SK-N-SH (cell line): ENCODE measurements around the gene UTF1. TPM values are rescaled to one million over a fixed set of nuclear protein-coding genes. Genes with fewer than 3 reads are reported as not detected.

Experiments
- CTCF ChIA-PET: fragments of 300-600, 350-600 bp; formaldehyde crosslinking; extraction: SDS; loops from one replicate; lab custom pipeline; 2021; lab: Yijun Ruan, JAX
- POLR2A ChIA-PET: fragments of 350-600 bp; sonication (Branson Sonifier 250); formaldehyde crosslinking; extraction: SDS; loops from one replicate; lab custom pipeline; 2020; ENCODE audit warnings: antibody characterized with exemption, inconsistent platforms; lab: Yijun Ruan, JAX
- DNase-seq: peaks from one replicate; pipeline ENCODE4 v3.0.0; 2012
- H2AFZ ChIP-seq: fragments of 200-600 bp; sonication (generic); 2 replicates; pipeline ENCODE4 v1.8.1; 2016; ENCODE audit warnings: antibody characterized with exemption, mild to moderate bottlenecking, low read depth
- H3F3A ChIP-seq: fragments of 200-600 bp; sonication (generic); replicated peaks from 2 replicates; pipeline ENCODE3; 2016; ENCODE audit warnings: antibody characterized with exemption, mild to moderate bottlenecking; ENCODE audit not compliant: insufficient read depth
- H3K27ac ChIP-seq, 2 experiments: fragments of 200-500 bp in 1 of 2; fragments of 200-600 bp in 1 of 2; sonication (Bioruptor generic) in 1 of 2; sonication (generic), shearing (Covaris generic) in 1 of 2; 2 replicates each; pipeline versions ENCODE4 v1.5.1 to v1.6.1; 2014 to 2016; ENCODE audit warnings: low read depth in 2 of 2, inconsistent platforms in 1 of 2, low read length in 1 of 2, mild to moderate bottlenecking in 1 of 2, mixed read lengths in 1 of 2
- H3K27me3 ChIP-seq: fragments of 200-600 bp; sonication (generic), shearing (Covaris generic); 2 replicates; pipeline ENCODE4 v1.6.1; 2016; ENCODE audit warnings: mixed run types; ENCODE audit not compliant: insufficient read depth
- H3K36me3 ChIP-seq, 2 experiments: fragments of 200-500 bp in 1 of 2; fragments of 200-600 bp in 1 of 2; sonication (Bioruptor generic) in 1 of 2; sonication (generic) in 1 of 2; replicated peaks in 1 of 2; 2 replicates each; pipeline versions ENCODE3 to v1.5.1; 2014 to 2016; ENCODE audit warnings: low read length in 1 of 2, mild to moderate bottlenecking in 1 of 2; ENCODE audit not compliant: insufficient read depth in 2 of 2, control insufficient read depth in 1 of 2
- H3K4me1 ChIP-seq, 2 experiments: fragments of 200-500 bp in 1 of 2; fragments of 200-600 bp in 1 of 2; sonication (Bioruptor generic) in 1 of 2; sonication (generic), shearing (Covaris generic) in 1 of 2; 2 replicates each; pipeline versions ENCODE4 v1.5.1 to v1.6.1; 2014 to 2016; ENCODE audit warnings: low read depth in 1 of 2, low read length in 1 of 2, mixed run types in 1 of 2; ENCODE audit not compliant: insufficient read depth in 2 of 2, control insufficient read depth in 1 of 2
- H3K4me2 ChIP-seq: fragments of 200-600 bp; sonication (generic), shearing (Covaris generic); 2 replicates; pipeline ENCODE4 v1.6.1; 2017; ENCODE audit warnings: mixed run types
- H3K4me3 ChIP-seq, 2 experiments: fragments of 200-500 bp in 1 of 2; fragments of 200-600 bp in 1 of 2; sonication (Bioruptor generic) in 1 of 2; sonication (generic), shearing (Covaris generic) in 1 of 2; 2 replicates each; pipeline versions ENCODE4 v1.5.1 to v1.8.1; 2014 to 2016; ENCODE audit warnings: low read depth in 2 of 2, inconsistent platforms in 1 of 2, low read length in 1 of 2, mild to moderate bottlenecking in 1 of 2, mixed read lengths in 1 of 2, moderate library complexity in 1 of 2
- H3K79me2 ChIP-seq: fragments of 200-600 bp; sonication (generic); 2 replicates; pipeline ENCODE4 v1.8.1; 2017; ENCODE audit warnings: mild to moderate bottlenecking; ENCODE audit not compliant: insufficient read depth
- H3K9ac ChIP-seq: fragments of 200-600 bp; sonication (generic); 2 replicates; pipeline ENCODE4 v1.6.1; 2017; ENCODE audit warnings: mixed run types
- H3K9me2 ChIP-seq: fragments of 200-600 bp; sonication (generic); 2 replicates; pipeline ENCODE4 v1.6.1; 2017; ENCODE audit warnings: mixed run types
- H3K9me3 ChIP-seq: fragments of 200-600 bp; sonication (generic); 2 replicates; pipeline ENCODE4 v1.6.1; 2017; ENCODE audit warnings: mixed run types, mild to moderate bottlenecking, moderate library complexity
- H4K20me1 ChIP-seq: fragments of 200-600 bp; sonication (generic); 2 replicates; pipeline ENCODE4 v1.6.1; 2017; ENCODE audit warnings: mild to moderate bottlenecking, mixed run types; ENCODE audit not compliant: insufficient read depth
- FOSL2 ChIP-seq: IDR thresholded peaks from 2 replicates; pipeline ENCODE4 v1.4.0; 2012; ENCODE audit warnings: low read depth, mild to moderate bottlenecking, moderate library complexity, borderline replicate concordance
- FOXM1 ChIP-seq: IDR thresholded peaks from 2 replicates; pipeline ENCODE4 v1.4.0; 2012; ENCODE audit warnings: low read depth, mild to moderate bottlenecking
- GABPA ChIP-seq: IDR thresholded peaks from 2 replicates; pipeline ENCODE4 v1.4.0; 2012; ENCODE audit warnings: low read depth, mild to moderate bottlenecking
- GATA2 ChIP-seq: sonication (generic); formaldehyde crosslinking; IDR thresholded peaks from 2 replicates; pipeline ENCODE4 v1.5.0; 2020; ENCODE audit warnings: mild to moderate bottlenecking, missing genetic modification reagents
- MEF2A ChIP-seq: IDR thresholded peaks from 2 replicates; pipeline ENCODE4 v1.4.0; 2012; ENCODE audit warnings: low read depth, borderline replicate concordance
- MXI1 ChIP-seq: IDR thresholded peaks from 2 replicates; pipeline ENCODE4 v1.6.1; 2012; ENCODE audit warnings: mild to moderate bottlenecking, low read depth, low read length, improper control_type of control experiment
- NFIC ChIP-seq: IDR thresholded peaks from 2 replicates; pipeline ENCODE4 v1.4.0; 2012; ENCODE audit warnings: borderline replicate concordance
- POLR2AphosphoS5 ChIP-seq: IDR thresholded peaks from 2 replicates; pipeline ENCODE4 v1.6.1; 2012; ENCODE audit warnings: low read depth, low read length
- RAD21 ChIP-seq: IDR thresholded peaks from 2 replicates; pipeline ENCODE4 v1.6.1; 2012; ENCODE audit warnings: mild to moderate bottlenecking, low read length
- RCOR1 ChIP-seq: fragments of 150-350 bp; IDR thresholded peaks from 2 replicates; pipeline ENCODE4 v1.6.1; 2017; ENCODE audit warnings: antibody characterized with exemption, low read length
- REST ChIP-seq: IDR thresholded peaks from 2 replicates; pipeline ENCODE4 v1.6.1; 2012; ENCODE audit warnings: mild to moderate bottlenecking, low read depth, low read length, moderate library complexity
- RFX5 ChIP-seq: IDR thresholded peaks from 2 replicates; pipeline ENCODE4 v1.6.1; 2012; ENCODE audit warnings: mild to moderate bottlenecking, improper control_type of control experiment, low read length
- TCF12 ChIP-seq: IDR thresholded peaks from 2 replicates; pipeline ENCODE4 v1.4.0; 2012
- TEAD4 ChIP-seq: IDR thresholded peaks from 2 replicates; pipeline ENCODE4 v1.4.0; 2012; ENCODE audit warnings: mild to moderate bottlenecking, borderline replicate concordance; ENCODE audit not compliant: insufficient read depth
- USF2 ChIP-seq: fragments of 150-350 bp; IDR thresholded peaks from 2 replicates; pipeline ENCODE4 v1.6.1; 2017; ENCODE audit warnings: antibody characterized with exemption, low read length, low read depth, borderline replicate concordance
- YY1 ChIP-seq: IDR thresholded peaks from 2 replicates; pipeline ENCODE4 v1.4.0; 2012; ENCODE audit warnings: low read depth, mild to moderate bottlenecking
- ZBTB33 ChIP-seq: IDR thresholded peaks from 2 replicates; pipeline ENCODE4 v1.4.0; 2012; ENCODE audit warnings: low read depth, borderline replicate concordance
- WGBS: methylation state at CpG from one replicate; pipeline ENCODE4 v1.1.6; 2017; ENCODE audit warnings: low lambda C conversion rate; 5-methylcytosine and 5-hydroxymethylcytosine counted together
- polyA plus RNA-seq, 3 experiments: library from polyadenylated mRNA; depleted of rRNA; stranded (reverse); fragments of >200 nt; gene quantifications; 2 replicates each; pipeline ENCODE4 v1.2.3, GENCODE V29; 2012
- TF ChIP-seq, protein P1 (sequence below): IDR thresholded peaks from 2 replicates; pipeline ENCODE4; 2012
- TF ChIP-seq, protein P2 (sequence below): fragments of 200-600 bp; sonication (generic); IDR thresholded peaks from 2 replicates; pipeline ENCODE4 v1.6.1; 2017; ENCODE audit warnings: antibody characterized with exemption, mild to moderate bottlenecking, moderate library complexity
- TF ChIP-seq, protein P3 (sequence below): IDR thresholded peaks from 2 replicates; pipeline ENCODE4 v1.4.0; 2012; ENCODE audit warnings: low read depth, borderline replicate concordance

UTF1 gene
- polyA plus RNA-seq, 1 of the 3 experiments (the other 2 are of a cell fraction), result not detected

DNA sequence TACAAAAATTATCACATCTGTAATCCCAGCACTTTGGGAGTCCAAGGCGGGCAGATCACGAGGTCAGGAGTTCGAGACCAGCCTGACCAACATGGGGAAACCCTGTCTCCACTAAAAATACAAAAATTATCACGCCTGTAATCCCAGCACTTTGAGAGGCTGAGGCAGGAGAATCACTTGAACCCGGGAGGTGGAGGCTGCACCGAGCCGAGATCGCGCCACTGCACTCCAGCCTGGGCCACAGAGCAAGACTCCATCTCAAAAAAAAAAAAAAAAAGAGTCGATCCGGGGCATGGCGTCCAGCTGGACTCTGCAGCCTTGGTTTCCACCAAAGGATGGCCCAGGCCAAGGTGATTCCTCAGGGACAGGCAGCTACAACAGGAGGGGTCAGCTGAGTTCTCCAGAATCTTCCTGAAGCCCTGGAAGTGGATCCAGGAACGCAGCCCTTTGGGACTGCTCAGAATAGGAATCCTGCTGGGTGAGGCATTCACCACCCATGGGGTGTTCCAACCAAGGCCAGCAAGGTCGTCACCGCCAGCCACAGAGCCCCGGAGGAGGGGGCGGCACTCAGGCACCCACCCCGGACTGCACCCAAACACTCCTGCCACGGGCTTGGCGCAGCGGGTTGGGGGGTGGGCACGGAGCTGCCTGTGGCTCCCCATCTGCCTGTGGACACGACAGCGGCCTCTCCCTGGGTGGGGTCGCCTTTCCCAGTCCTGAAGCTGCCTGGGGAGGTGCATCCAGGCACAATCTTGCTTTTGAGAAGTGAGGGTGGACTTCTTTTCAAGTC, 12.0 kb upstream of the UTF1 start:
- Histone ChIP-seq H3K79me2 (no peaks in the 10 kb centered on the region), H3K4me2 (no peak overlapping the region), H3K27me3 (peaks cover 60% of the 10 kb centered on the region), H3K4me1 (no peaks in the 10 kb centered on the region), H3K4me3 (no peak overlapping the region), H3K9ac (no peak overlapping the region), H4K20me1 (no peaks in the 10 kb centered on the region), H3K9me3 (no peaks in the 10 kb centered on the region), H3K27ac (no peak overlapping the region), H3K9me2 (no peaks in the 10 kb centered on the region), H3K36me3 (no peaks in the 10 kb centered on the region), H2AFZ (no peak overlapping the region), H3F3A (no peaks in the 10 kb centered on the region)
- 46% methylated on average over 13 of the region's 25 CpGs for WGBS
- no peak for TF ChIP-seq USF2
- no peak for TF ChIP-seq TEAD4
- TF ChIP-seq RFX5, result no peak
- TF ChIP-seq FOSL2, result no peak
- TF ChIP-seq YY1, result no peak
- no peak for TF ChIP-seq POLR2AphosphoS5
- TF ChIP-seq RAD21, result no peak
- TF ChIP-seq TCF12, result no peak
- TF ChIP-seq, protein P1, sequence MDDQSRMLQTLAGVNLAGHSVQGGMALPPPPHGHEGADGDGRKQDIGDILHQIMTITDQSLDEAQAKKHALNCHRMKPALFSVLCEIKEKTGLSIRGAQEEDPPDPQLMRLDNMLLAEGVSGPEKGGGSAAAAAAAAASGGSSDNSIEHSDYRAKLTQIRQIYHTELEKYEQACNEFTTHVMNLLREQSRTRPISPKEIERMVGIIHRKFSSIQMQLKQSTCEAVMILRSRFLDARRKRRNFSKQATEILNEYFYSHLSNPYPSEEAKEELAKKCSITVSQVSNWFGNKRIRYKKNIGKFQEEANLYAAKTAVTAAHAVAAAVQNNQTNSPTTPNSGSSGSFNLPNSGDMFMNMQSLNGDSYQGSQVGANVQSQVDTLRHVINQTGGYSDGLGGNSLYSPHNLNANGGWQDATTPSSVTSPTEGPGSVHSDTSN, result no peak
- TF ChIP-seq ZBTB33, result no peak
- no peak for TF ChIP-seq GATA2
- no peak for TF ChIP-seq NFIC
- TF ChIP-seq, protein P2, sequence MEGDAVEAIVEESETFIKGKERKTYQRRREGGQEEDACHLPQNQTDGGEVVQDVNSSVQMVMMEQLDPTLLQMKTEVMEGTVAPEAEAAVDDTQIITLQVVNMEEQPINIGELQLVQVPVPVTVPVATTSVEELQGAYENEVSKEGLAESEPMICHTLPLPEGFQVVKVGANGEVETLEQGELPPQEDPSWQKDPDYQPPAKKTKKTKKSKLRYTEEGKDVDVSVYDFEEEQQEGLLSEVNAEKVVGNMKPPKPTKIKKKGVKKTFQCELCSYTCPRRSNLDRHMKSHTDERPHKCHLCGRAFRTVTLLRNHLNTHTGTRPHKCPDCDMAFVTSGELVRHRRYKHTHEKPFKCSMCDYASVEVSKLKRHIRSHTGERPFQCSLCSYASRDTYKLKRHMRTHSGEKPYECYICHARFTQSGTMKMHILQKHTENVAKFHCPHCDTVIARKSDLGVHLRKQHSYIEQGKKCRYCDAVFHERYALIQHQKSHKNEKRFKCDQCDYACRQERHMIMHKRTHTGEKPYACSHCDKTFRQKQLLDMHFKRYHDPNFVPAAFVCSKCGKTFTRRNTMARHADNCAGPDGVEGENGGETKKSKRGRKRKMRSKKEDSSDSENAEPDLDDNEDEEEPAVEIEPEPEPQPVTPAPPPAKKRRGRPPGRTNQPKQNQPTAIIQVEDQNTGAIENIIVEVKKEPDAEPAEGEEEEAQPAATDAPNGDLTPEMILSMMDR, result no peak
- TF ChIP-seq MEF2A, result no peak
- TF ChIP-seq, protein P3, sequence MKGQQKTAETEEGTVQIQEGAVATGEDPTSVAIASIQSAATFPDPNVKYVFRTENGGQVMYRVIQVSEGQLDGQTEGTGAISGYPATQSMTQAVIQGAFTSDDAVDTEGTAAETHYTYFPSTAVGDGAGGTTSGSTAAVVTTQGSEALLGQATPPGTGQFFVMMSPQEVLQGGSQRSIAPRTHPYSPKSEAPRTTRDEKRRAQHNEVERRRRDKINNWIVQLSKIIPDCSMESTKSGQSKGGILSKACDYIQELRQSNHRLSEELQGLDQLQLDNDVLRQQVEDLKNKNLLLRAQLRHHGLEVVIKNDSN, result no peak
- TF ChIP-seq RCOR1, result no peak
- no peak for TF ChIP-seq GABPA
- no peak for TF ChIP-seq FOXM1
- TF ChIP-seq MXI1, result no peak
- TF ChIP-seq REST, result no peak
- DNase-seq, result no peak
- ChIA-PET POLR2A (no interaction called here), CTCF (interaction anchor here (1.0 kb wide), 1 partner anchor 9 kb away, joined by 3 read pairs; no protein-coding TSS in a partner anchor)
